Measurements from ENCODE around the gene RUVBL2.

Gene RUVBL2

DNA sequence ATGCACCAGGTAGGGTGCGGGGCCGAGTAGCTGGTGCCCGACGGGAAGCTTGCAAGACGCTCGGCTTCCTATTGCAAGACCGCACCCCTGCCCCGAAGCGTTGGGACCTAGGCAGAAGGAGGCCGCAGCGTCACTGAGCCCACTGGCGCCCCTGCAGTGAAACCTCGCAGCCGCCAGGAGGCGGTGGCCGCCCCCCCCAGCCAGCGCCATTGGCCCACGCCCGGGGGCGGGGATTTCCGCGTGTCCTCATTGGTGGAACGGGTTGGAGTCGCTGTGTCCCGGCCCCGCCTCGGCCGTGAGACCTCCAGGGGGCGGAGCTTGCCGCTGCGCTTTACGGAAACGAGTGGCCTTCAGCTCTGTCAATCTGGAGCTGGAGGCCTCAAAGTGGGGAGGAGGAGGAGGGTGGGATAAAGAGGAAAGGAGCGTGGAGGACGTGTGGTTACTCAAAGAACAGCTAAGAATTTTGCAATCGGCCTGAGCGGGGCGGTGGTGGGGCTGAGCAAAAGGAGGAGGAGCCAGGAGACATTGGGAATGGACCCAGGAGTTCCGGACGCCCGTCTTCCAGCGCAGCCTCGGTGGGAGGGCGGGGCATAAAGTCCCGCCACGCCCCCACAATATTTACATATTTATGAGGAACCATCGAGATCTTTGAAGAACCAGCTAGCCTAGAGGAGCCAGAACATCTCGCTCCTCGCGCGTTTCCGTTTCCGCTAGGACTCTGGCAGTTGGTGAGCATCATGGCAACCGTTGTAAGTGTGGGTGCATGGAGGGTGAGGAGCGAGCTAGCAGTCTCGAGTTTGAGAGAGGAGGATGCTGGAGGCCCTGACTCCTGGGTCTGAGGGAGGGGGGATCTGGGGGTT lies at the start of gene RUVBL2, which contains the start of gene GYS1:
RUVBL2 (plus strand) TSS at position 713 of the 860 bp plus-strand sequence; CDS start at position 738, 25 bp downstream.
GYS1 (minus strand) TSS at position 135 of the 860 bp plus-strand sequence. CDS start 197 bp downstream, outside the sequence.
- peak; percentile 88 for TF ChIP-seq CTCF (IDR thresholded peaks at IDR 0.05; ENCODE audit: low read depth, low read length)
- H3K27me3 ChIP-seq (ENCODE audit: insufficient read depth, low read depth, severe bottlenecking), result no peaks in the 10 kb centered on the region
- DNase-seq, result peak; percentile 99
- peaks cover 15% of the 10 kb centered on the region for H3K36me3 ChIP-seq
- H3K4me3 ChIP-seq (ENCODE audit: low read depth, low read length), result peak within 1 kb of the TSS; percentile 77
- peak within 1 kb of the TSS; percentile 90 for H3K27ac ChIP-seq
- H3K9me3 ChIP-seq (ENCODE audit: severe bottlenecking), result no peaks in the 10 kb centered on the region

- DNase-seq, result no peak
- Histone ChIP-seq H3K27ac (no peak overlapping the region), H3K9me3 (ENCODE audit: severe bottlenecking) (peaks cover 16% of the 10 kb centered on the region)
Measured at GRCh38 chr19:48945415-48945814, 48.3 kb upstream of the RUVBL2 start.

DNA sequence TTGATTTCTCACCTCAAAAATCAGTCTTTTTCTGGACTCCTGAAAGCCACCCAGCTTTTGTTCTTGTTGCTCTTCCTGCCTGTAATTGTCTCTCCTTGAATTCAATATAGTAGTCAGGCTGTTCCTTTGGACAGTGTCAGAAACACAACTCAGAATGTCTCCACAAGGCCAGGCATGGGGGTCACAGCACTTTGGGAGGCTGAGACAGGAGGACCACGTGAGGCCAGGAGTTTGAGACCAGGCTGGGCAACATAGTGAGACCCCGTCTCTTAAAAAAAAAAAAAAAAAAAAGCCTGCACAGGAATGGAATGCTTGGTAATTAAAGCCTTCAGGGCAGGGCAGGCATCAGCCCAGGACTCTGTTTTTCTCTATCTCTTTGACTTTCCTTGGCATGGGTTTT lies 47.9 kb upstream of the RUVBL2 start:
- Histone ChIP-seq H3K27me3 (ENCODE audit: insufficient read depth, low read depth, severe bottlenecking) (no peaks in the 10 kb centered on the region), H3K36me3 (peaks cover 3% of the 10 kb centered on the region), H3K27ac (no peak overlapping the region), H3K9me3 (ENCODE audit: severe bottlenecking) (peaks cover 16% of the 10 kb centered on the region), H3K4me3 (ENCODE audit: low read depth, low read length) (no peak overlapping the region)
- no peak for DNase-seq
- TF ChIP-seq CTCF (IDR thresholded peaks at IDR 0.05; ENCODE audit: low read depth, low read length), result no peak

More at GRCh38 chr19:48945415-48945814, 48.3 kb upstream of the RUVBL2 start:
- no peak for TF ChIP-seq CTCF (IDR thresholded peaks at IDR 0.05; ENCODE audit: low read depth, low read length)
- H3K4me3 ChIP-seq (ENCODE audit: low read depth, low read length), result no peak overlapping the region
- no peaks in the 10 kb centered on the region for H3K27me3 ChIP-seq (ENCODE audit: insufficient read depth, low read depth, severe bottlenecking)
- H3K36me3 ChIP-seq, result peaks cover 4% of the 10 kb centered on the region

- H3K9me3 ChIP-seq (ENCODE audit: severe bottlenecking), result peaks cover 16% of the 10 kb centered on the region
- DNase-seq, result no peak
- no peak for TF ChIP-seq CTCF (IDR thresholded peaks at IDR 0.05; ENCODE audit: low read depth, low read length)
- no peaks in the 10 kb centered on the region; the same call in 1 of the 2 replicates for H3K36me3 ChIP-seq
- H3K4me3 ChIP-seq (ENCODE audit: low read depth, low read length), result no peak overlapping the region
- no peaks in the 10 kb centered on the region for H3K27me3 ChIP-seq (ENCODE audit: insufficient read depth, low read depth, severe bottlenecking)
- no peak overlapping the region for H3K27ac ChIP-seq
Measured at GRCh38 chr19:48946463-48947257, 47.0 kb upstream of the RUVBL2 start.

DNA sequence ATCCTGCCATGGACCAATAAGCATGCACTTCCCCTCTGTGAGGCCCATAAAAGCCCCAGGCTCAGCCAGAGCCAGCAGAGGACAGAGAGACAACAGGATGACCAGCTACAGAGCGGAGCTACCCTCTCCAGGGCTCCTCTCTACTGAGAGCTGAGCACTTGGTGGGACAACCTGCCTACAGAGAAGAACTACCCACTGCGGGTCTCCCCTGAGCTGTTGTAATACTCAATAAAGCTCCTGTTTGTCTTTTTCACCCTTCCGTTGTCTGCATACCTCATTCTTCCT lies 46.5 kb upstream of the RUVBL2 start:
- H3K27ac ChIP-seq, result no peak overlapping the region
- H3K27me3 ChIP-seq (ENCODE audit: insufficient read depth, low read depth, severe bottlenecking), result no peaks in the 10 kb centered on the region
- no peaks in the 10 kb centered on the region for H3K36me3 ChIP-seq
- TF ChIP-seq CTCF (IDR thresholded peaks at IDR 0.05; ENCODE audit: low read depth, low read length), result no peak
- no peak overlapping the region for H3K4me3 ChIP-seq (ENCODE audit: low read depth, low read length)
- no peak for DNase-seq
- H3K9me3 ChIP-seq (ENCODE audit: severe bottlenecking), result peaks cover 16% of the 10 kb centered on the region
